GM12875 (cell line): Measurements from ENCODE around the gene IMMT.
A peak's percentile ranks its signal among the peaks of the same experiment; 100 is the strongest.

Experiments
- H3K4me3 ChIP-seq: one replicate; pipeline ENCODE4 v1.5.1; 2011; ENCODE audit warnings: low read depth, low read length, control low read depth
- TF ChIP-seq, protein P1 (sequence below): IDR thresholded peaks from 2 replicates; pipeline ENCODE4 v1.5.1; 2011; ENCODE audit warnings: low read depth, mild to moderate bottlenecking, control low read depth, inconsistent platforms, low read length, moderate library complexity, borderline replicate concordance; ENCODE audit not compliant: insufficient read depth

IMMT gene

DNA sequence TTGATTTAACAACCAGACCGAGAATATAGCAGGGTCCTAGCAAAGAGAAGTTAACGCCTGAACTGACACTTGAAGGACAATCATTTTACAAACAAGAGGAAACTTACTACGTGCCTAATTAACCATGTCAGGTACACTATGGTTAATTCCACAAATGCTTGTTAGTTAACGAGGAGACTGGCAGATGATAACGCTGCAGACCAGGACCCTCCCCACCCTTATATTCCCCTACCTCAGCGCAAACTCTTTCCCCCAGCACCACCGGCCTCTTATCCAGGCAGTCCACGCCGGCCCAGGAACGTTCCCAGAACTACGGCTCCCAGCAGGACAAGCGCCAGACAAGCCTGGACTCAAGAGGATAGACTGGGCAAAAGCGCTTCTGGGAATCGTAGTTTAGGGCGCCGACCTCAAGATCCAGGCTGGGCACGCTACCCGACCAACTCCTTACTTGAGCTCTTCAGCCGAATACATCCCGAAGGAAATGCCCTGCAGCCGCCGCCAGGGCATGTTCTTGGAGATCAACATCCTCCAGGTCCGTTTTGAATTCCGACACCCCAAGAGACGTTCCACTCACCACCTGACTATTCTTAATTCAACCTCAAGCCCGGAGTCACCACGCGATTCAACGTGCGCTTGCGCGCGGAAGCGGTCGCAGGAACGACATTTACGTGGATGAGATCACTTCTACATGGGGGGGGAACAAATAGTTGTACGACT is 89.9 kb downstream of the IMMT start, which contains the start of gene POLR1A:
POLR1A (minus strand) TSS at position 635 of the 717 bp plus-strand sequence; CDS start at position 525, 110 bp downstream.
- TF ChIP-seq, protein P1, sequence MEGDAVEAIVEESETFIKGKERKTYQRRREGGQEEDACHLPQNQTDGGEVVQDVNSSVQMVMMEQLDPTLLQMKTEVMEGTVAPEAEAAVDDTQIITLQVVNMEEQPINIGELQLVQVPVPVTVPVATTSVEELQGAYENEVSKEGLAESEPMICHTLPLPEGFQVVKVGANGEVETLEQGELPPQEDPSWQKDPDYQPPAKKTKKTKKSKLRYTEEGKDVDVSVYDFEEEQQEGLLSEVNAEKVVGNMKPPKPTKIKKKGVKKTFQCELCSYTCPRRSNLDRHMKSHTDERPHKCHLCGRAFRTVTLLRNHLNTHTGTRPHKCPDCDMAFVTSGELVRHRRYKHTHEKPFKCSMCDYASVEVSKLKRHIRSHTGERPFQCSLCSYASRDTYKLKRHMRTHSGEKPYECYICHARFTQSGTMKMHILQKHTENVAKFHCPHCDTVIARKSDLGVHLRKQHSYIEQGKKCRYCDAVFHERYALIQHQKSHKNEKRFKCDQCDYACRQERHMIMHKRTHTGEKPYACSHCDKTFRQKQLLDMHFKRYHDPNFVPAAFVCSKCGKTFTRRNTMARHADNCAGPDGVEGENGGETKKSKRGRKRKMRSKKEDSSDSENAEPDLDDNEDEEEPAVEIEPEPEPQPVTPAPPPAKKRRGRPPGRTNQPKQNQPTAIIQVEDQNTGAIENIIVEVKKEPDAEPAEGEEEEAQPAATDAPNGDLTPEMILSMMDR = no peak
- peak within 1 kb of the TSS; percentile 76 for H3K4me3 ChIP-seq

GRCh38 chr2:86102157-86102556 is 93.1 kb downstream of the IMMT start:
- TF ChIP-seq, protein P1 = no peak
- H3K4me3 ChIP-seq = no peak overlapping the region

- H3K4me3 ChIP-seq = no peak overlapping the region
- TF ChIP-seq, protein P1 = no peak
These were observed 97.3 kb downstream of the IMMT start for GRCh38 chr2:86097913-86098312.

DNA sequence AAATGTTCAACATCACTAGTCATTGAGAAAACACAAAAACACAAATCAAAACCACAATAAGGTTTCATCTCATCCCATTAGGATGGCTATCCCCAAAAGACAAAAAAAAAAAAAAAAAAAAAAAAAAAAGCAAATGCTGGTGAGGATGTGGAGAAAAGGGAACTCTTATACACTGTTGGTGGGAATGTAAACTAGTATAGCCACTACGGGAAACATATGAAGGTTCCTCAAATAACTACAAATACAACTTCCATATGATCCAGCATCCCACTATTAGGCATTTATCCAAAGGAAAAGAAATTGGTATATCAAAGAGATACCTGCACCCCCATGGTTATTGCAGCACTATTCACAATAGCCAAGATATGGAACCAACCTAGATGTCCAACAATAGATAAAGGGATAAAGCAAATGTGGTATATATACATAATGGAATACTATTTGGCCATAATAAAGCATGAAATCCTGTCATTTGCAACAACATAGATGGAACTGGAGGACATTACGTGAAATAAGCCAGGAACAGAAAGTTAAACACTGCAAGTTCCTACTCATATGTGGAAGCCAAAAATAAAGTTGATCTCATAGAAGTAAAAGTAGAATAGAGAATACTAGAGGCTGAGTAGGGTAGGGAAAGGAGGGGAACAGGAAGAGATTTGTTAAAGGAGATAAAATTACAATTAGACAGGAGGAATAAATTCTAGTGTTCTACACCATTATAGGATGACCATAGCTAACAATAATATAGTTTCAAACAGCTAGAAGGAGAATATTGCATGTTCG is 98.0 kb downstream of the IMMT start:
- TF ChIP-seq, protein P1 = no peak
- no peak overlapping the region for H3K4me3 ChIP-seq

DNA sequence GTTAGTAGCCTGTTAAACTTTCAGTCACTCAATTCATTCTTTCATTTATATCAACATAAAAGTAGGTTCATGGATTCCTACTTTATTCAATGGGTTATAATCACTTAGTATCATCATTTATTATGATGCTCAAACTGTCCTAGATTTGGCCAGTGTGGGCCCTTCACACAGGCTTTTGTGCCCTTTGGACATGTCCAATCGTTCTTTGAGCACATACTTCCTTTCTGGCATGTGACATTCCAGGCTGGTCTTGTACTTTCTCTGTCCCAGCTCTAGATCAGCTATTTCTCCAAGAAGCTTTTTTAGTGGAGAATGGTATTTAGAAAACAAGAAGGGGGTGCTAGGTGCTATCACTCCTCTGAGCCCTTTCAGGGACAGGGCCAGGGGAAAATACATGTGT is 101.0 kb downstream of the IMMT start:
- no peak overlapping the region for H3K4me3 ChIP-seq
- TF ChIP-seq, protein P1 = no peak
